Dendritic cell treated with granulocyte-macrophage colony-stimulating factor and Interleukin-4, amounts not matched to agents 40 ng/mL and 50 ng/mL, for 4 days (primary cell): Measurements from ENCODE around the gene DLX3.

Experiments
- H3K27ac Mint-ChIP-seq: one replicate; pipeline ENCODE4 v1.8.0; 2022; ENCODE audit warnings: mild to moderate bottlenecking, mixed read lengths
- H3K27me3 Mint-ChIP-seq: one replicate; pipeline ENCODE4 v1.8.0; 2022; ENCODE audit warnings: mild to moderate bottlenecking, mixed read lengths
- H3K36me3 Mint-ChIP-seq: one replicate; pipeline ENCODE4 v1.8.0; 2022; ENCODE audit warnings: low read depth, mixed read lengths
- H3K4me1 Mint-ChIP-seq: one replicate; pipeline ENCODE4 v1.8.0; 2022; ENCODE audit warnings: low read depth, mixed read lengths
- H3K4me3 Mint-ChIP-seq: one replicate; pipeline ENCODE4 v1.8.0; 2022; ENCODE audit warnings: mild to moderate bottlenecking, moderate library complexity, mixed read lengths
- H3K9me3 Mint-ChIP-seq: one replicate; pipeline ENCODE4 v1.8.0; 2022; ENCODE audit warnings: mixed read lengths
- intact Hi-C: fragments of 100-400 bp; cut with micrococcal nuclease; formaldehyde crosslinking; loops from one replicate; pipeline ENCODE4 v1.15.0; 2022

The DLX3 gene

GRCh38 chr17:49957350-49957749, 37.7 kb downstream of the DLX3 start:
- intact Hi-C loops = no loop called here
- Mint-ChIP-seq H3K4me1 (peaks cover 16% of the 10 kb centered on the region), H3K36me3 (no peaks in the 10 kb centered on the region), H3K9me3 (no peaks in the 10 kb centered on the region), H3K4me3 (no peak overlapping the region), H3K27me3 (peaks cover 77% of the 10 kb centered on the region), H3K27ac (no peak overlapping the region)

GRCh38 chr17:49956780-49957179, 38.2 kb downstream of the DLX3 start:
- Mint-ChIP-seq H3K36me3 (no peaks in the 10 kb centered on the region), H3K4me1 (peaks cover 18% of the 10 kb centered on the region), H3K9me3 (no peaks in the 10 kb centered on the region), H3K27ac (no peak overlapping the region), H3K4me3 (no peak overlapping the region), H3K27me3 (peaks cover 77% of the 10 kb centered on the region)
- intact Hi-C loops = no loop called here

GRCh38 chr17:49955157-49955556, 39.9 kb downstream of the DLX3 start:
- no peaks in the 10 kb centered on the region for H3K9me3 Mint-ChIP-seq
- H3K4me1 Mint-ChIP-seq = peaks cover 19% of the 10 kb centered on the region
- no peak overlapping the region for H3K4me3 Mint-ChIP-seq
- H3K27me3 Mint-ChIP-seq = peaks cover 81% of the 10 kb centered on the region
- H3K36me3 Mint-ChIP-seq = no peaks in the 10 kb centered on the region
- intact Hi-C loops = no loop called here
- H3K27ac Mint-ChIP-seq = no peak overlapping the region

- no peak overlapping the region for H3K4me3 Mint-ChIP-seq
- H3K27me3 Mint-ChIP-seq = peaks cover 83% of the 10 kb centered on the region
- H3K27ac Mint-ChIP-seq = no peak overlapping the region
Observed at GRCh38 chr17:49952912-49953497, 42.0 kb downstream of the DLX3 start.

GRCh38 chr17:49952209-49952911, 42.7 kb downstream of the DLX3 start:
- intact Hi-C loops = loop anchor here (1.0 kb wide), 1 partner anchor 46 kb away; no protein-coding TSS in a partner anchor
- Mint-ChIP-seq H3K27me3 (peaks cover 81% of the 10 kb centered on the region), H3K36me3 (no peaks in the 10 kb centered on the region), H3K27ac (no peak overlapping the region), H3K4me1 (peaks cover 12% of the 10 kb centered on the region), H3K9me3 (no peaks in the 10 kb centered on the region), H3K4me3 (no peak overlapping the region)

More at GRCh38 chr17:49952912-49953497, 42.0 kb downstream of the DLX3 start:
- Mint-ChIP-seq H3K9me3 (no peaks in the 10 kb centered on the region), H3K36me3 (no peaks in the 10 kb centered on the region), H3K4me1 (peaks cover 12% of the 10 kb centered on the region)
- intact Hi-C loops = loop anchor here (1.0 kb wide), 1 partner anchor 45 kb away; no protein-coding TSS in a partner anchor

GRCh38 chr17:49951362-49952082, 43.5 kb downstream of the DLX3 start:
- Mint-ChIP-seq H3K9me3 (no peaks in the 10 kb centered on the region), H3K4me1 (peaks cover 12% of the 10 kb centered on the region), H3K36me3 (no peaks in the 10 kb centered on the region), H3K27me3 (peaks cover 76% of the 10 kb centered on the region), H3K4me3 (no peak overlapping the region), H3K27ac (no peak overlapping the region)
- intact Hi-C loops = loop anchor here (1.0 kb wide), 1 partner anchor 47 kb away; no protein-coding TSS in a partner anchor

GRCh38 chr17:49949634-49950033, 45.4 kb downstream of the DLX3 start:
- intact Hi-C loops = no loop called here
- H3K4me3 Mint-ChIP-seq = no peak overlapping the region

GRCh38 chr17:49946964-49947584, 48.0 kb downstream of the DLX3 start:
- Mint-ChIP-seq H3K4me1 (peaks cover 4% of the 10 kb centered on the region), H3K27me3 (peaks cover 80% of the 10 kb centered on the region), H3K4me3 (no peak overlapping the region), H3K9me3 (no peaks in the 10 kb centered on the region), H3K36me3 (no peaks in the 10 kb centered on the region), H3K27ac (no peak overlapping the region)
- intact Hi-C loops = no loop called here

More at GRCh38 chr17:49949634-49950033, 45.4 kb downstream of the DLX3 start:
- Mint-ChIP-seq H3K27me3 (peaks cover 81% of the 10 kb centered on the region), H3K27ac (no peak overlapping the region), H3K4me1 (peaks cover 12% of the 10 kb centered on the region), H3K36me3 (no peaks in the 10 kb centered on the region), H3K9me3 (no peaks in the 10 kb centered on the region)

- H3K9me3 Mint-ChIP-seq = no peaks in the 10 kb centered on the region
- intact Hi-C loops = no loop called here
- H3K27me3 Mint-ChIP-seq = peaks cover 74% of the 10 kb centered on the region
Observed at GRCh38 chr17:49946208-49946607, 48.8 kb downstream of the DLX3 start.

GRCh38 chr17:49944273-49944870, 50.7 kb downstream of the DLX3 start:
- intact Hi-C loops = no loop called here
- Mint-ChIP-seq H3K27ac (no peak overlapping the region), H3K27me3 (peaks cover 58% of the 10 kb centered on the region), H3K4me1 (peaks cover 17% of the 10 kb centered on the region), H3K9me3 (no peaks in the 10 kb centered on the region), H3K4me3 (no peak overlapping the region), H3K36me3 (no peaks in the 10 kb centered on the region)

More at GRCh38 chr17:49946208-49946607, 48.8 kb downstream of the DLX3 start:
- Mint-ChIP-seq H3K27ac (no peak overlapping the region), H3K4me1 (no peaks in the 10 kb centered on the region), H3K36me3 (no peaks in the 10 kb centered on the region), H3K4me3 (no peak overlapping the region)

- H3K36me3 Mint-ChIP-seq = no peaks in the 10 kb centered on the region
- intact Hi-C loops = no loop called here
- no peak overlapping the region for H3K4me3 Mint-ChIP-seq
- H3K27ac Mint-ChIP-seq = no peak overlapping the region
- H3K9me3 Mint-ChIP-seq = no peaks in the 10 kb centered on the region
- H3K4me1 Mint-ChIP-seq = peaks cover 24% of the 10 kb centered on the region
- peaks cover 50% of the 10 kb centered on the region for H3K27me3 Mint-ChIP-seq
Observed at GRCh38 chr17:49942947-49943346, 52.1 kb downstream of the DLX3 start.

- no peaks in the 10 kb centered on the region for H3K9me3 Mint-ChIP-seq
- no peaks in the 10 kb centered on the region for H3K36me3 Mint-ChIP-seq
- peaks cover 49% of the 10 kb centered on the region for H3K27me3 Mint-ChIP-seq
- no peak overlapping the region for H3K27ac Mint-ChIP-seq
- no peak overlapping the region for H3K4me3 Mint-ChIP-seq
- H3K4me1 Mint-ChIP-seq = peaks cover 24% of the 10 kb centered on the region
- intact Hi-C loops = no loop called here
Observed at GRCh38 chr17:49941427-49941826, 53.6 kb downstream of the DLX3 start.
